Activated T-cell treated with anti-CD3 and anti-CD28 coated beads, Interleukin-2, amount 50 U/mL, for 72 hours (primary cell): ENCODE results near the gene FIGN. TPM values are rescaled to one million over a fixed set of nuclear protein-coding genes. Genes with fewer than 3 reads are reported as not detected.

ENCODE experiments used
- ATAC-seq, 2 donors: fragments of 150-1000 bp; cut with Tn5 transposase; replicated peaks in 1 of 2; 2 replicates each; pipeline ENCODE4 v1.10.0; 2021; ENCODE audit warnings: moderate library complexity in 2 of 2, mild to moderate bottlenecking in 1 of 2
- DNase-seq, 2 donors: peaks; one replicate each; pipeline ENCODE4 v3.0.0; 2021 to 2022; ENCODE audit warnings: mixed read lengths in 1 of 2
- H3K27ac Mint-ChIP-seq: one replicate; pipeline ENCODE4 v1.8.0; 2022; ENCODE audit warnings: mild to moderate bottlenecking, moderate library complexity, mixed read lengths
- H3K27me3 Mint-ChIP-seq: one replicate; pipeline ENCODE4 v1.8.0; 2022; ENCODE audit warnings: low read depth, mixed read lengths
- H3K36me3 Mint-ChIP-seq, 2 donors: one replicate each; pipeline ENCODE4 v1.8.0; 2022; ENCODE audit warnings: mixed read lengths in 2 of 2, mild to moderate bottlenecking in 1 of 2; ENCODE audit not compliant: insufficient read depth in 2 of 2
- H3K4me1 Mint-ChIP-seq: one replicate; pipeline ENCODE4 v1.8.0; 2022; ENCODE audit warnings: low read depth, mixed read lengths
- H3K4me3 Mint-ChIP-seq, 2 donors: one replicate each; pipeline ENCODE4 v1.8.0; 2022; ENCODE audit warnings: mild to moderate bottlenecking in 2 of 2, mixed read lengths in 2 of 2, moderate library complexity in 2 of 2
- H3K9me3 Mint-ChIP-seq, 2 donors: one replicate each; pipeline ENCODE4 v1.8.0; 2022; ENCODE audit warnings: mixed read lengths in 2 of 2
- total RNA-seq, 2 donors: library from RNA; stranded (reverse); gene quantifications; one replicate each; pipeline ENCODE4 v1.2.3, GENCODE V29; 2022

FIGN gene
- total RNA-seq, 2 donors from 2014 or later: not detected

DNA sequence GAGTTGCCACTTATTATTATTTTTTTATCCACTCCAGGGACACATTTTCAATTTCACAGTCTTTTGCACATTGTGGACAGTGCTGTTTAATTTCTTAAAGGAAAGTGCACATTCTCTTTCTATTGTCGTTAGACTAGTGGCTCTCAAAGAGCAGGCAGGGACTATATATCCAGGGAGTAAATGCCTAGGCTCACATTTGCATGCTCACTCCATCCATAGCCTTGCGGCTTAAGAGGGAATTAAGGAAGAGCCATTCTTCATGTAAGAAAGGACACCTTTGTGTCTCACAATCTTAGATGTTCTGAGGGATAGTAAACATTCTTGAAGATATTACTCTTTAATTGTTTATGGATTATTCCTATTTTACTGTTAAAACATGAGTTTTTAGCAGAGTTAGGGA, 70.8 kb downstream of the FIGN start:
- H3K36me3 Mint-ChIP-seq: peaks cover 0 to 1% of the 10 kb centered on the region in 2 donors
- no peak overlapping the region for H3K4me3 Mint-ChIP-seq
- no peak overlapping the region for H3K27ac Mint-ChIP-seq
- H3K9me3 Mint-ChIP-seq: peaks cover 6 to 7% of the 10 kb centered on the region in 2 donors
- H3K4me1 Mint-ChIP-seq: no peaks in the 10 kb centered on the region
- DNase-seq (no peak), ATAC-seq (no peak)
- H3K27me3 Mint-ChIP-seq: no peaks in the 10 kb centered on the region

GRCh38 chr2:163664610-163665009, 71.2 kb downstream of the FIGN start:
- no peak overlapping the region for H3K4me3 Mint-ChIP-seq
- peaks cover 0 to 1% of the 10 kb centered on the region in 2 donors for H3K36me3 Mint-ChIP-seq
- DNase-seq: no peak
- peaks cover 6 to 7% of the 10 kb centered on the region in 2 donors for H3K9me3 Mint-ChIP-seq
- H3K27ac Mint-ChIP-seq: no peak overlapping the region
- H3K4me1 Mint-ChIP-seq: no peaks in the 10 kb centered on the region
- no peak for ATAC-seq
- no peaks in the 10 kb centered on the region for H3K27me3 Mint-ChIP-seq

DNA sequence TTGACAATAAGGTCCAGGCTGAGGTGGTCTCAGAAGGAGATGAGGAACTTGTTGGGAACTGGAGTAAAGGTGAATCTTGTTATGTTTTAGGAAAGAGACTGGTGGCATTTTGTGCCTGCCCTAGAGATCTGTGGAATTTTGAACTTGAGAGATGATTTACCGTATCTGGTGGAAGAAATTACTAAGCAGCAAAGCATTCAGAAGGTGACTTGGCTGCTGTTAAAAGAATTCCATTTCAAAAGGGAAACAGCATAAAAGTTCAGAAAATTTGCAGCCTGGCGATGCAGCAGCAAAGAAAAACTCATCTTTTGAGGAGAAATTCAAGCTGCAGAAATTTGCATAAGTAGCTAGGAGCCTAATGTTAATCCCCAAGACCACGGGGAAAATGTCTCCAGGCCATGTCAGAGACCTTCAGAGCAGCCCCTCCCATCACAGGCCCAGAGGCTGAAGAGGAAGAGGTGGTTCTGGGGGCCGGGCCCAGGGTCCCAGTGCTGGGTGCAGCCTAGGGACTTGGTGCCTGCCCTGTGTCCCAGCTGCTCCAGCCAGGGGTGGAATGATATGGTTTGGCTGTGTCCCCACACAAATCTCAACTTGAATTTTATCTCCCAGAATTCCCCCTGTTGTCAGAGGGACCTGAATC, 73.5 kb downstream of the FIGN start:
- no peak overlapping the region for H3K27ac Mint-ChIP-seq
- no peaks in the 10 kb centered on the region for H3K27me3 Mint-ChIP-seq
- H3K4me1 Mint-ChIP-seq: no peaks in the 10 kb centered on the region
- H3K4me3 Mint-ChIP-seq: no peak overlapping the region
- peaks cover 0 to 1% of the 10 kb centered on the region in 2 donors for H3K36me3 Mint-ChIP-seq
- no peak for DNase-seq
- H3K9me3 Mint-ChIP-seq: peaks cover 5 to 6% of the 10 kb centered on the region in 2 donors
- ATAC-seq: no peak

GRCh38 chr2:163659224-163659623, 76.6 kb downstream of the FIGN start:
- Mint-ChIP-seq H3K4me3 (no peak overlapping the region), H3K4me1 (no peaks in the 10 kb centered on the region), H3K27ac (no peak overlapping the region), H3K9me3 (peaks cover 7 to 10% of the 10 kb centered on the region in 2 donors), H3K36me3 (peaks cover 0 to 1% of the 10 kb centered on the region in 2 donors), H3K27me3 (no peaks in the 10 kb centered on the region)
- DNase-seq (no peak), ATAC-seq (no peak)

- Mint-ChIP-seq H3K4me3 (no peak overlapping the region), H3K27ac (no peak overlapping the region), H3K9me3 (peaks cover 4 to 10% of the 10 kb centered on the region in 2 donors), H3K36me3 (no peaks in the 10 kb centered on the region), H3K4me1 (no peaks in the 10 kb centered on the region), H3K27me3 (no peaks in the 10 kb centered on the region)
- DNase-seq: no peak
- ATAC-seq: no peak
Measured at GRCh38 chr2:163658556-163658955, 77.3 kb downstream of the FIGN start.

DNA sequence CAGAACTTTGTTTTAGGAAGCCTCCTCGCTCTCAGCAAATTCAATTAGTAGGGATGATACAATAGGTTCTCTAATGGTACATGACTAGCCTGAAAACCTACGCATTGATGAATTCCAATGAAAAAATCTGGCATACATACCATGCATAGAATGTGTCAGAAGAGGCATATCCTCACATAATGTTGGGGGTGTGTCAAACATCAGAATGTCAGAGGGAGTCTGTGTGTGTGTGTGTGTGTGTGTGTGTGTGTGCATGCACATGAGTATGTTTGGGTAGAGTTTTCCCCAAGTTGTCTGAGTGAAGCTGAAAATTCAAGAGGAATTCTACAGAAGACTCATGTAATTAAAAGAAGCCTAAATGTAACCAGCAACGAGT, 78.5 kb downstream of the FIGN start:
- Mint-ChIP-seq H3K27me3 (no peaks in the 10 kb centered on the region), H3K9me3 (peaks cover 1 to 10% of the 10 kb centered on the region in 2 donors), H3K36me3 (no peaks in the 10 kb centered on the region), H3K4me3 (no peak overlapping the region), H3K27ac (no peak overlapping the region), H3K4me1 (no peaks in the 10 kb centered on the region)
- DNase-seq (no peak), ATAC-seq (no peak)

GRCh38 chr2:163656622-163657280, 79.1 kb downstream of the FIGN start:
- H3K27me3 Mint-ChIP-seq: no peaks in the 10 kb centered on the region
- no peak overlapping the region for H3K4me3 Mint-ChIP-seq
- H3K9me3 Mint-ChIP-seq: peaks cover 1 to 7% of the 10 kb centered on the region in 2 donors
- ATAC-seq (no peak), DNase-seq (no peak)
- H3K36me3 Mint-ChIP-seq: no peaks in the 10 kb centered on the region
- H3K27ac Mint-ChIP-seq: no peak overlapping the region
- H3K4me1 Mint-ChIP-seq: no peaks in the 10 kb centered on the region

GRCh38 chr2:163655667-163656066, 80.1 kb downstream of the FIGN start:
- H3K27ac Mint-ChIP-seq: no peak overlapping the region
- no peaks in the 10 kb centered on the region for H3K36me3 Mint-ChIP-seq
- H3K9me3 Mint-ChIP-seq: peaks cover 1 to 6% of the 10 kb centered on the region in 2 donors
- no peaks in the 10 kb centered on the region for H3K4me1 Mint-ChIP-seq
- no peak overlapping the region for H3K4me3 Mint-ChIP-seq
- H3K27me3 Mint-ChIP-seq: no peaks in the 10 kb centered on the region
- DNase-seq (no peak), ATAC-seq (no peak)

DNA sequence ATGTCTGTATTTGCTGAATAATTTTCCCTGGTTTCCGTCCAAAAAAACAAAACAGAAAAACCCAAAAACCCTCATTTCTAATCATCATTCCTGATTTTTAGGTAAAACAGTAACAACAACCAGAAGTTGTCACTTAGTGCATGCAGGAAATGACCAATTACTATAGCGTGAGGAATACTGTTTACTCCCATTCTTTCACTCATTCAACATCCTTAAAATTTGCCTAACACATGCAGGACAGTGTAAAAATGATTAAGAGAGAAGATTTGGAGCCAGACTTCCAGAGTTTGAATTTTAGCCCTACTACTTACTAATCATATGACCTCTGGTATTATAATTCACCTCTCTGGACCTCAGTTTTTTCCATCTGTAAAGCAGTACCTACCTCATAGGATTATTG, 83.1 kb downstream of the FIGN start:
- Mint-ChIP-seq H3K9me3 (peaks cover 1 to 9% of the 10 kb centered on the region in 2 donors), H3K4me3 (no peak overlapping the region), H3K27me3 (no peaks in the 10 kb centered on the region), H3K4me1 (no peaks in the 10 kb centered on the region), H3K36me3 (no peaks in the 10 kb centered on the region), H3K27ac (no peak overlapping the region)
- ATAC-seq: no peak
- no peak for DNase-seq

DNA sequence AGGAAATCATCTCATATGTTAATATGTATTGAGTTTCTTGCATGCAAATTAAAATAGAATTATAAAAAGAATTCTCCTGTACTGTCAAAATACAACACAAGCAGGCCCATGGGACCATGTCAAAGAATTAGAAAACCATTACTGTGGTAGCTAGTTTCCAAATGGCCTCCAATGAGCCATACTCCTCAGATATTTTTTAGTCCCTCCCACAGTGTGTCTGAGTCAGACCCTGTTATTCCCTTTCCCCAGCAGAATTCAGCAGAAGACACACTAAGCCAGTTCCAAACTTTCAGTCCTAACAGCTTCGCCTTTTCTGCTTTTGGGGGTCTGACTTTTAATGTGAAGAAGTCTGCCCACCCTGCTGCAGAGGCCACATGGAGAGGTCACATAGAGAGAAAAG, 86.7 kb downstream of the FIGN start:
- no peaks in the 10 kb centered on the region for H3K4me1 Mint-ChIP-seq
- ATAC-seq: no peak
- H3K27ac Mint-ChIP-seq: no peak overlapping the region
- DNase-seq: no peak
- no peaks in the 10 kb centered on the region for H3K36me3 Mint-ChIP-seq
- H3K4me3 Mint-ChIP-seq: no peak overlapping the region
- H3K9me3 Mint-ChIP-seq: peaks cover 0 to 4% of the 10 kb centered on the region in 2 donors
- no peaks in the 10 kb centered on the region for H3K27me3 Mint-ChIP-seq

DNA sequence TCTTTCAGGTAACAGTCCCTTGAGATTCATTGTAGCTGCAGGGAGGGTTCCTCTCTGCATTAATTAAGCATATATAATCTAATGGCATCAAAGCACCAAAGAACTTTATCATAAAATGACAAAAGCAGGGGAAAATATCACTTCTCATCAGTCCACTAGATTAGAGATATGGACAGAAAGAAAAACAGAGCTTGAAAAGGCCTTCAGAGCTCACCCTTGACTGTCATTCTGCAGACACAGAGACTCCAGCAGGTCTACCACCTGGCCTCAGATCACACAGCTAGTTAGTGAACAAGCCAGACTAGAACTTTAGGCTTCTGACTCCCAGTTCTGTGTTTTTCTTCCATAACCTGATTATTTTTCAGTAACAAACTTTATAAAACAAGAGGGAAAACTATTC, 88.5 kb downstream of the FIGN start:
- Mint-ChIP-seq H3K27ac (no peak overlapping the region), H3K9me3 (peaks cover 0 to 4% of the 10 kb centered on the region in 2 donors), H3K36me3 (no peaks in the 10 kb centered on the region), H3K4me1 (no peaks in the 10 kb centered on the region), H3K27me3 (no peaks in the 10 kb centered on the region), H3K4me3 (no peak overlapping the region)
- no peak for DNase-seq
- no peak for ATAC-seq

DNA sequence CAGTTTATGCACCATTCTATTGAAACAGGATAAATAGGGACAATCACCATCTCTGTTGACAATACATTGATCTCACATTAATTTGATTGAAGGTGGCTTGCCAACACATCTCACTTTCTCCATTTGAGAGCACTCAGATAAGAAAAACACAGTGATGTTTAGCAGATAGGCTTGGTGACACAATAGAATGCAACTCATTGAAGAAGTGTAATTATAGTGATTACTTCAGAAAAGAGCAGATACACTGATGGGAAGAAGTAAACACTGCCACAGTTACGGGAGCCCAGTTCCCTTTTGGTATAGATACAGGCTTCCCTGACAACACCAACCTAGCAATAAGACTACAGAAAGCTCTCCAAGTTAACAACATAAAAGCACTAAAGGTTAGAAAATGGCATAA, 89.1 kb downstream of the FIGN start:
- Mint-ChIP-seq H3K4me1 (no peaks in the 10 kb centered on the region), H3K36me3 (no peaks in the 10 kb centered on the region), H3K4me3 (no peak overlapping the region), H3K27ac (no peak overlapping the region), H3K9me3 (peaks cover 0 to 4% of the 10 kb centered on the region in 2 donors), H3K27me3 (no peaks in the 10 kb centered on the region)
- ATAC-seq: no peak
- DNase-seq: no peak

DNA sequence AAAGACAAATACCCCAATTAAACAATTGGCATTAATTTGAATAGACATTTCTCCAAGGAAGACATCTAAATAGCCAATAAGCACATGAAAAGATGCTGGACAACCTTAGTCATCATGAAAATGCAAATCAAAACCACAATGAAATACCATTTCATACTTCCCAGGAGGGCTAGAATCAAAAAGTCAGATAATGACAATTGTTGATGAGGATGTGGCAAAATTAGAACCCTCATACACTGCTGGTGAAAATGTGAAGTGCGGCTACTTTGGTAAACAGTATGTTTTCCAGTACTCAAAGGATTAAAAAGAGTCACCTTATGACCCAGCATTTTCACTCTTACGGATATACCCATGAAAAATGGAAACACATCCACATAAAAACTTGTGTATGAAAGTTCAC, 91.6 kb downstream of the FIGN start:
- no peaks in the 10 kb centered on the region for H3K36me3 Mint-ChIP-seq
- DNase-seq (no peak), ATAC-seq (no peak)
- no peak overlapping the region for H3K27ac Mint-ChIP-seq
- H3K9me3 Mint-ChIP-seq: peaks cover 0 to 3% of the 10 kb centered on the region in 2 donors
- H3K4me1 Mint-ChIP-seq: no peaks in the 10 kb centered on the region
- H3K27me3 Mint-ChIP-seq: no peaks in the 10 kb centered on the region
- no peak overlapping the region for H3K4me3 Mint-ChIP-seq

DNA sequence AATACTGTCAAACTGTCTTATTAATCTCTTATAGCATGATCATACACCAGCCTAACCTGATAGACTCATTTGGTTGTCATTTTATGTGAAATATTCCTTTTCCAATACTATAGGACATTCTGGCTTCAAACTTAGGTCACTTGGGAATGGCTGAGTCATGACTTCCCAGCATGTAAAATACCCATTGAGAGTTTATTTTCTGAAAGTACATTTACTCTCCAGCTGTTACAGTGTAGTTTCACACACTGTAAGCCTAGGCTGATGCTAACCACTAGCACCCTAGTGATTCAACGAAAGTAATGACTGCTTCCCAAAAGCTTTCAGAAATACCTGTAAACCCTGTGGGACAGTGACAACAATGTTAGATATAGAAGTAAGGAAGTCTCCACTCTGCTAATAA, 93.8 kb downstream of the FIGN start:
- H3K4me1 Mint-ChIP-seq: no peaks in the 10 kb centered on the region
- ATAC-seq (no peak), DNase-seq (no peak)
- H3K4me3 Mint-ChIP-seq: no peak overlapping the region
- H3K9me3 Mint-ChIP-seq: no peaks in the 10 kb centered on the region
- H3K27me3 Mint-ChIP-seq: no peaks in the 10 kb centered on the region
- no peaks in the 10 kb centered on the region for H3K36me3 Mint-ChIP-seq
- H3K27ac Mint-ChIP-seq: no peak overlapping the region
